GM12801 (cell line): Measurements from ENCODE around the gene ERAS.

Experiments
- TF ChIP-seq, protein P1 (sequence below): IDR thresholded peaks from one replicate; pipeline ENCODE4 v1.5.1; 2011; ENCODE audit warnings: control low read depth; ENCODE audit not compliant: insufficient read length; ENCODE audit errors: extremely low read depth

The ERAS gene

DNA sequence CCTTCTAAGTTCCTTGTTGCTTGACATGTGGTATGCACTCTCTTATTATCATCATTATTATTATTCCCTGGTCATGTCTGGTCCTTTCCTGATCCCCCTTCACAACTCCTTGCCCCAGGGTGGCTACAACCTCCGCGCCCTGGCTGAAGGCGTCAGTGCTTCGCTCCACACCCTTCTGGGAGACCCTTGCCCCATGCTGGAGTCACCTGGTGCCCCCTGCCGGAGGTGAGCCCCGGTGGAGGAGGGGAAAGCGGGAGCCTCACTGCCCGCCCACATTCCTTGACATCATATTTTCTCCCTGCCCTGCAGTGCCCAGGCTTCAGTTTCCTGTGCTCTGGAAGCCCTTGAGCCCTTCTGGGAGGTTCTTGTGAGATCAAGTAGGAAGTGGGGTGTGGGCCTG lies 11.0 kb upstream of the ERAS start:
- TF ChIP-seq, protein P1, sequence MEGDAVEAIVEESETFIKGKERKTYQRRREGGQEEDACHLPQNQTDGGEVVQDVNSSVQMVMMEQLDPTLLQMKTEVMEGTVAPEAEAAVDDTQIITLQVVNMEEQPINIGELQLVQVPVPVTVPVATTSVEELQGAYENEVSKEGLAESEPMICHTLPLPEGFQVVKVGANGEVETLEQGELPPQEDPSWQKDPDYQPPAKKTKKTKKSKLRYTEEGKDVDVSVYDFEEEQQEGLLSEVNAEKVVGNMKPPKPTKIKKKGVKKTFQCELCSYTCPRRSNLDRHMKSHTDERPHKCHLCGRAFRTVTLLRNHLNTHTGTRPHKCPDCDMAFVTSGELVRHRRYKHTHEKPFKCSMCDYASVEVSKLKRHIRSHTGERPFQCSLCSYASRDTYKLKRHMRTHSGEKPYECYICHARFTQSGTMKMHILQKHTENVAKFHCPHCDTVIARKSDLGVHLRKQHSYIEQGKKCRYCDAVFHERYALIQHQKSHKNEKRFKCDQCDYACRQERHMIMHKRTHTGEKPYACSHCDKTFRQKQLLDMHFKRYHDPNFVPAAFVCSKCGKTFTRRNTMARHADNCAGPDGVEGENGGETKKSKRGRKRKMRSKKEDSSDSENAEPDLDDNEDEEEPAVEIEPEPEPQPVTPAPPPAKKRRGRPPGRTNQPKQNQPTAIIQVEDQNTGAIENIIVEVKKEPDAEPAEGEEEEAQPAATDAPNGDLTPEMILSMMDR, result no peak

DNA sequence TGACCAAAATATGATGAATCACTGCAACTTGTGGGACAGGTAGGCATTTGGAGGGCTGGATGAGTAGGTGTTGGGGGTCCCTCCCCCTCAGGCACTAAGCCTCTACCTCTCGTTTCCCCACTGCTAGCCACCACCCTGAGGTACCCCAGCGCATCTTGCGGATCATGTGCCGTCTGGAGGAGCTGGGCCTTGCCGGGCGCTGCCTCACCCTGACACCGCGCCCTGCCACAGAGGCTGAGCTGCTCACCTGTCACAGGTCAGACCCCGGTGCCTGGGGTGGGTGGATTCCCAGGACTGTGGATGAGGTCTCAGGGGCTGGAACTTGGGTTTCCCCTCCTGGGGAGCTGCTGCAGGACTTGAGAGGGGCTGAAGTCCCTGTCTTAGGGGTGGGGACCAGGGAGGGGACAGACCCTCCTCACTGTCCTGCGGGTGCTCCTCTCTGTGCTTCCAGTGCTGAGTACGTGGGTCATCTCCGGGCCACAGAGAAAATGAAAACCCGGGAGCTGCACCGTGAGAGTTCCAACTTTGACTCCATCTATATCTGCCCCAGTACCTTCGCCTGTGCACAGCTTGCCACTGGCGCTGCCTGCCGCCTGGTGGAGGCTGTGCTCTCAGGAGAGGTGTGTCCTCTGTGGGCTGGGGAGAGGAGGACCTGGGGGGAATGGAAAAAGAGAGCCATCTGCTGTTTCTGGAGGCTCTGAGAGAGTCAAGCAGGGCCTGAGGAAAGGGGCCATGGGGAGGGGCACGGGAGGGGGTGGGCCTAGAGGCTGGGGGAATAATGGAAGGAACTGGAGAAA lies 10.1 kb upstream of the ERAS start:
- TF ChIP-seq, protein P1, result no peak

DNA sequence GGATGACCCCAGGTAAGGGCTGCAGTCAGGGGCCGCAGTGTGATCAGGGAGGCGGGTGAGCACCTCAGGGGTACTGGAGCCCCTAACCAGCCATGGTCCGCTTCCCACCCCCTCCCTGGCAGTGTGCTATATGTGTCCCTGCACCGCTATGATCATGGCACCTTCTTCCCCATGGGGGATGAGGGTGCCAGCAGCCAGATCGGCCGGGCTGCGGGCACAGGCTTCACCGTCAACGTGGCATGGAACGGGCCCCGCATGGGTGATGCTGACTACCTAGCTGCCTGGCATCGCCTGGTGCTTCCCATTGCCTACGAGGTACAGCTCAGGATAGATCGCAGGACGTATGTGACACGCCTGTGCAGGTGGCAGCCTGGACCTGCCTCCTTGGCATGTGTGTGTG lies 8.2 kb upstream of the ERAS start:
- TF ChIP-seq, protein P1, result no peak

DNA sequence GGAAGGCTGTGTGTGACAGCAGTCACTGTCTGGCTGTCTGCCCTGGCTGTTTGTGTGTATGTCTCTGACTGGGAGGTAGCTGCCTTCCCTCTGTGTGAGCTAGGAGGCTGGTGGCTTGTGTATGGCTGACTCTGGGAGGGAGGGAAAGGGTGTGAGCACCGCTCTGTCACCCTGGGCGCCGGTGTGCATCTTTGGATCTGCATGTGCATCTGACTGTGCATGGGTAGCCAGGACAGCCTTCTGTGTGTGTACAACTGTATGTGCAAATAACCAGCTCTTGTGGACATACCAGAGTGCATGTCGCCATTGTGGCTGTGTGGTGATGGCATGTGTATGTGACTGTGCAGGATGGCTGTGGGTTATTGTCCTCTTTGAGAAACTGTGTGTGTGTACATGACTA lies 7.4 kb upstream of the ERAS start:
- TF ChIP-seq, protein P1, result no peak

DNA sequence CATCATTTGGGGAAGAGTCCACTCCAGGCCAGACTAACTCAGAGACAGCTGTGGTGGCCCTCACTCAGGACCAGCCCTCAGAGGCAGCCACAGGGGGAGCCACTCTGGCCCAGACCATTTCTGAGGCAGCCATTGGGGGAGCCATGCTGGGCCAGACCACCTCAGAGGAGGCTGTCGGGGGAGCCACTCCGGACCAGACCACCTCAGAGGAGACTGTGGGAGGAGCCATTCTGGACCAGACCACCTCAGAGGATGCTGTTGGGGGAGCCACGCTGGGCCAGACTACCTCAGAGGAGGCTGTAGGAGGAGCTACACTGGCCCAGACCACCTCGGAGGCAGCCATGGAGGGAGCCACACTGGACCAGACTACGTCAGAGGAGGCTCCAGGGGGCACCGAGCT lies 3.3 kb upstream of the ERAS start:
- TF ChIP-seq, protein P1, result no peak

DNA sequence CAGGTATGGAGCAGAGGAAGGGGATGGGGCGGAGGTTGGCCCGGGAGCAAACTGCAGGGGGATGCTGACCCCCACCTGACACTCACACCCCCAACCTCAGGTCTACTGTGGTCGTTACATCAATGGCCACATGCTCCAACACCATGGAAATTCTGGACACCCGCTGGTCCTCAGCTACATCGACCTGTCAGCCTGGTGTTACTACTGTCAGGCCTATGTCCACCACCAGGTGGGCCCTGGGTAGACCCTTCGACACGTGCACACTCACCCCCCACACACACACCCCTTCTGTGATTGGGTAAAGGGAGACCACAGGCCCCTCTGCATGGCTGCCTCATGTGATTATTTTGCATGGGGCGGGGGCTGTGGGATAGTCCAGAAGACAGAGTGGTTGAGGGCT lies 2.2 kb upstream of the ERAS start:
- TF ChIP-seq, protein P1, result no peak

DNA sequence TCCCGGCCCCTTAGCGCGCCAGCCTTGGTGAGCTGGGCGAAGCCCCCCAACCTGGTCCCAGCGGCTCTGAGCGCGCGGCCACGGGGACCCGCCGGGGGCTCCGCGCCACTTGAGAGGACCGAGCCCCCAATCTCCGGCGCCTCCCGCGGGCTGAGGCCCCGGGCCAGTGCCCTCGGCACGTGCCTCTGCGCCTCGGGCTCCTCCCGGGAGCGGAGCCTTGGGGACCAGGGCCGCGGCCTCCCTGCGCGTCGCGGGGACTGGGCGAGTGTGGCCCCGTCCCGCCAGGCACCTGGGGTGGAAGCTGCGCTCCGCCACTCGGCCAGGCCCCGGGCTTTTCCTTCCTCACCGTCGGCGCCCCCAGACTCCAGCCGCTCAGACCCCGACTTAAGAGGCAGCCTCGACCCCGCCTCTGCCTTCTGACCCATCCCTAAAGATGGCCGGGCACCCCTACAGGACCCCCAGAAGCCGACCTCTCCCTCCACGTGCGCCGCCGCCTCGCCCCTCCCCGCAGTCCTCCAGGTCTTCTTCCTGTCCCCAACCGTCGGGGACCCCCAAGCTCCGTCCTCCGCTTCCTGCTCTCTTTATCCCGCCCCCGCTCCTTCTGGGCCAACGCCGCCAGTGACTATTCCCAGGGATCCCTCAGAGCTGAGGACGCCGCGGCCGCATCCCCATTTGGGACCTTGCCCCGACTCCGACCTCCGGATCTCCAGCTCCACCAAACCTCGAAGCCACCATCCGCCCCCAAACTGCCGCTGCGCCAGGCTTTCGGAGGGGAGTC lies 752 bp downstream of the ERAS start:
- TF ChIP-seq, protein P1, result no peak
